Measurements from ENCODE around the gene NUTM2A.
"Not testable (repeated sequence)": the region's sequence is repeated elsewhere in the genome, so short reads cannot be mapped to it uniquely, and the experiment has no call there.

Gene NUTM2A, protein sequence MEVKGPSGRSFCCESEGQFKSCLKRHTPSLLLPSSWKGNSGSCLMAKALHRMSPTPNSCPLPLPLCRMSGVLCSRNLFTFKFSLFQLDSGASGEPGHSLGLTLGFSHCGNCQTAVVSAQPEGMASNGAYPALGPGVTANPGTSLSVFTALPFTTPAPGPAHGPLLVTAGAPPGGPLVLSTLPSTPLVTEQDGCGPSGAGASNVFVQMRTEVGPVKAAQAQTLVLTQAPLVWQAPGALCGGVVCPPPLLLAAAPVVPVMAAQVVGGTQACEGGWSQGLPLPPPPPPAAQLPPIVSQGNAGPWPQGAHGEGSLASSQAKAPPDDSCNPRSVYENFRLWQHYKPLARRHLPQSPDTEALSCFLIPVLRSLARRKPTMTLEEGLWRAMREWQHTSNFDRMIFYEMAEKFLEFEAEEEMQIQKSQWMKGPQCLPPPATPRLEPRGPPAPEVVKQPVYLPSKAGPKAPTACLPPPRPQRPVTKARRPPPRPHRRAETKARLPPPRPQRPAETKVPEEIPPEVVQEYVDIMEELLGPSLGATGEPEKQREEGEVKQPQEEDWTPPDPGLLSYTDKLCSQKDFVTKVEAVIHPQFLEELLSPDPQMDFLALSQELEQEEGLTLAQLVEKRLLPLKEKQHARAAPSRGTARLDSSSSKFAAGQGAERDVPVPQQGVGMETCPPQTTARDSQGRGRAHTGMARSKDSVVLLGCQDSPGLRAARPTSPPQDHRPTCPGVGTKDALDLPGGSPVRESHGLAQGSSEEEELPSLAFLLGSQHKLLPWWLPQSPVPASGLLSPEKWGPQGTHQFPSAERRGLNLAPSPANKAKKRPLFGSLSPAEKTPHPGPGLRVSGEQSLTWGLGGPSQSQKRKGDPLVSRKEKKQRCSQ

DNA sequence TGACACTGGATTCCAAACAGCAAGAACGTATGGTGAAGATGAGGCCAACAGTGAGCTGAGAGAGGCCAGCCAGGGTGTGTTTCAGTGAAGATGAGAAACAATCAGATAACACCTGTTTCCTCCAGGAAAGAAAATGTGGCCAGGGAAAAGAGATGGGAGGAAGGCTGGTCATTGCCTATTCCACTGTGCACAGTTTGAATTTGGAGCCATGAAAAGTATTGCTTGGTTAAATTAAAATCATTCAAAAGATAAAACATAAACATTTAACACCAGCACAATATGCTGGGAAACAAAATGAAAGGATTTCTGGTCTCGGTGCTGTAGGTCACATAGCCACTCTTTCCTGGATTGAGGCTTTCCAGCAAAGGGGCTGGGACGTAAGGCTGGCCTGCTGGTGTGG lies at the start of gene NUTM2A:
TSS of gene NUTM2A (plus strand) at position 301 of the 400 bp plus-strand sequence. CDS start 383 bp downstream, outside the sequence.
- ATAC-seq = not testable (repeated sequence)

DNA sequence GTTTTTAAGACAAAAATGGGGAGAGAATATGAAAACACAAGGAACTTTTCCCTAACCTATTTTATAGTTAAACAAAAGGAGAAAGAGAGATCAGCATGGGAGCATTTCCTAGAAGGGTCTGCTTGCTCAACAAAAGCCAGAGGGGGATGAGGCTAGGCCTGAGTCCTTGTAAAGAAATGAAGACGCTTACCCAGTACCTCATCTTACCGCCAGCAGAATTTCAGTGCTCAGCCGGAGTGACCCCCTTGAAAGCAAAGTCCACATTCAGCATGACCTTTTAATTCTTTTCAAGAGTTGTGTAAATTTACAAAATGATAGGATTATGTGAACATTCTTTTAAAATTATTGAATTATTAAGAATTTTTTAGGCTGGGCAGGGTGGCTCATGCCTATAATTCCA lies 47.7 kb upstream of the NUTM2A start:
- not testable (repeated sequence) for ATAC-seq

DNA sequence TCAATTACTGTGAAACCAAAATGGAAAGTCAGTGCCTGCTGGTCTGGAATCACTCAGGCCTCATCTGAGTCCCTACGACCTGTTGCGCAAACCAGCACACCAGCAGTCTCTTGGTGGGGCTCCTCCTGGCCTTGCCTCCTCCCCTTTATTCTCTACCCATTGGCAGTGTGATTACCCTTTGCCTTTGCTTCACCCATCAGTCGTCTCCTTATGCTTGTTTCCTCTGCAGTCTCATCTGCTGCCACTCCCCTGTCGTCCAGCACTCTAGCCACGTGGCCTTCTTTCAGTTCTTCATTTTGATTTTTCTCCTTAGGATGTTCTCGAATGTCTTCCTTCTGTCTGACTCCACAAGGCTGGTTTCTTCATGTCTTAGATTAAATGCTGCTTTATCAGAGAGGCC lies 40.8 kb upstream of the NUTM2A start:
- ATAC-seq = not testable (repeated sequence)

DNA sequence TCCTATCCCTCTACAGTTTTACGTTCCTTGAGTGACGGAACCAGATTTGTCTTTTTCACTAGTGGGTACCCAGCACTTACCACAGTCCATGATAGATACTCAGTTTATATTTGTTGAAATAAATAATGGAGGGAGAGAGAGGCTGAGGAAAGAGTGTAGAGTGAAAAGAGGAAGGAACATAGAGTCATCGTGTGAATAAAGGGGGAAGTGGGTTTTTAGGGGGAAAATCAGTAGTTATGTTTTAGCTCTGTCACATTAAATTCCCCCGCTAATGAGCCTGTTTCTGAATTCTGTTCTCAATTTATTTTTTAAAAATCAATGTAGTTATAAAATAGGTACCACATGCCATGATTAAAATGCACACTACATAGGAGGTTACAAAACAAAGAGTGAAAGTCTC lies 39.2 kb upstream of the NUTM2A start:
- not testable (repeated sequence) for ATAC-seq

DNA sequence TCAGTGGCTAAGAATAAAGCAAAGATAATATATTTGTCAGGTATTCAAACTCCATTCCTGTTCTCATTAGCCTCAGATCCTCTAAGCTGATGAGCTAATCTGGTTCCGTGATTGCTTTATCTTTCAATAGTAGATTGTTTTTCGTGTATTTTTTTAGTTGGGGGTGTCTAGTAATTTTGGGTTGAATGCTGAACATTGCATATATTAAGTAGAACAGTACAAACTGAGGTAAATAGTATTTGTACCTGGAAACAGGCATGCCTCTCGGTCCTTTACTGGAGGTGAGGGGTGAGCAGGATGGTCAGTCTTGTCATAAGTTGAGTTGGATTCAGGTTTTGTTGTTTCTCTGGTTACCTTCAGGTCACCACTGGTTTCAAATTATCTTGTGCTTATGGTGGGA lies 37.7 kb upstream of the NUTM2A start:
- ATAC-seq = not testable (repeated sequence)

DNA sequence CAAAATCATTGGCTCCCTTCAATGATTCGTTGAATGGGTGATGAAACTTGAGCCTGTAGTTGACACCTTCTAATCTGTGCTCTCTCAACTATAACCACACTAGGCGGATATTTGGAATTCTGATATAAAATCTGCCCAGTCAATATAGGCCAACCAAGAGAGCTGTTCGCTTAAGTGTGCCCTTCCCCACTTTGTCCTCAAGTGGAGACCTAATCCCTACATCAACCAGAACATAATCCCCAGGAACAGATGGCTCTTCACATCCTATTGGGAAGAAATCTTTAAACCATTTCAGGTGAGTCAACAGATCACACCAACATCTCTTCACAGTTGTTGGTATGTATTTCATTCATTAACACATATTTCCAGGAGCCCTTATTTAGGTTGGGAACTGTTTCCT lies 33.4 kb upstream of the NUTM2A start:
- not testable (repeated sequence) for ATAC-seq

DNA sequence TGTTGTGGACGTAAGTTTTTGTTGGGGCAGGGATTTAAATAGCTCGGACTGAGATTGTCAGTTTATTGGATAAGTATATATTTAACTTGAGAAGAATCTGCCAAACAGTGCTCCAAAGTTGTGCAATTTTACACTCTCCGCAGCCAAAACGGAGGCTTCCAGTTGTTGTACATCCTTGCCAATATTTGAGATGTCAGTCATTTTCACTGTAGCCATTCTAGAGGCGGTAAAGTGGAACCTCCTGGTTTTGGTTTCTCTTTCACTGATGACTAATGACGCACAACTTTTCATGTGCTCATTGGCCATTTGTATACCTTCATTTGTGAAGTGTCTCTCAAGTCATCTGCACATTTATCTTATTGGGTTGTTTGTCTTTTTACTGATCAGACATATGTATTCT lies 24.3 kb upstream of the NUTM2A start:
- ATAC-seq = peak; percentile 79 to 86

DNA sequence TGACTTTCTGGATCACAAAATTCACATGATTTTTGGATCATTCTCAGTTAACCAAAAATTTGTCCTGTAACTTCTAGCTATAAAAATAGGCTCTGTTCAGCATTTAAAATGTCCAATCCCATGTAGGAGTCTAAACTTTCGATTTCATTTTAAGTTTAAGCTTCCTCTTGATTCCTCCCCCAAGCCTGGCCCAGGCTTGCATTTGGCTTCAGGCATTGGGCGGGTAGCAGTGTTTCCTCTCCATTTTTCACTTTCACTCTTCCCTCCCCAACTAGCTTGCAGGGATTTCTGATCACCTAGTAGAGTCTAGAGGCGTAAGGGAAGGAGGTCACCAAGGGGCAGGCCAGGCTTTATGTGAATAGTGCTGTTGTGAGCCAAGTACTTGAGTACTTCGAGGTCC lies 20.4 kb upstream of the NUTM2A start:
- ATAC-seq = not testable (repeated sequence)

DNA sequence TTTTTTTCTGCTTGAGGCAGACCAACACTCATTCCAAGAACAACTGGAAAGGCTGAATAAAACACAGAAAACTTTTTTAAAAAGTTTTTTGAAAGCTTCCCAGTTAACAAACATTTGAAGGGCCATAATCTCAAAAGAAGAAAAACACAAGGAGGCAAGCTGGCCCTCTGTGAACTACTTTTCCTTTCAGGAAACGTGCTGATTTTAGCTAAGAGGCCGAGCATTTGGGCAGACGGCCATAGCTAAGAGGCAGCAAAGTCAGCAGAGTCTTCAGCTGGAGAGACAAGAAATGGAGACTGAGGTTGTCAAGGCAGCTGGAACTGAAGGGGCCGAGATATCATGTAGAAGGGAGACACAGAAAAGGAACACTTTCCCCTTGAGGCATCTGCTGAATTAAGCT lies 18.3 kb upstream of the NUTM2A start:
- not testable (repeated sequence) for ATAC-seq

DNA sequence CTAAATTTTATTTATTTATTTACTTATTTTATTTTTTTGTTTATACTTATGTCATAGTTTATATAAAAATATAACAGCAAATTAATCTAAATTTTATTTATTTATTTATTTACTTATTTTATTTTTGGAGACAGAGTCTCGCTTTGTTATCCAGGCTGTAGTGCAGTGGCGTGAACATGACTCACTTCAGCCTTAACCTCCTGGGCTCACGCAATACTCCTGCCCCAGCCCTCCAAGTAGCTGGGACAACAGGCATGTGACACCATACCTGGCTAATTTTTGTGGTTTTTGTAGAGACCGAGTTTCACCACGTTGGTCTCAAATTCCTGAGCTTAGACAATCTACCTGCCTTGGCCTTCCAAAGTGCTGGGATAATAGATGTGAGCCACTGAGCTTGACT lies 14.9 kb upstream of the NUTM2A start:
- ATAC-seq = not testable (repeated sequence)

DNA sequence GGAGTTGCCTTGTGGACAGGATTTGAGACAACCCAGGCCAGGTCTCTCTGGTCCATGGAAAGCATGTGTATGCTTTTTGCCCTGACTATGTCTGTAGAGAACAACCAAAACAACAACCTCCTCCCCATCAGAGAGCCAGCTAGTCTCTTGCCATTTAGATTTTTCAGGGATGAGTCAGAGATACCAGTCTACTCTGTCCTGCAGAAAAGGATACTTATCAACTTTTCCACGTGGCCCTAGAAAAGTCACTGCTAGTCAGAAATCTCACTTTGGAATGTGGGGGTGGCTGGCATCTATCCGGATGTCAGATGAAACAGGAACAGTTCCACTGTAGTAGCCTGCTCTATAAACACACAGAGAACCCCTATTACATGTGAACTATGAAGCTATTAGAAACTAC lies 13.4 kb upstream of the NUTM2A start:
- peak in 1 of 2 donors; percentile 38 for ATAC-seq

DNA sequence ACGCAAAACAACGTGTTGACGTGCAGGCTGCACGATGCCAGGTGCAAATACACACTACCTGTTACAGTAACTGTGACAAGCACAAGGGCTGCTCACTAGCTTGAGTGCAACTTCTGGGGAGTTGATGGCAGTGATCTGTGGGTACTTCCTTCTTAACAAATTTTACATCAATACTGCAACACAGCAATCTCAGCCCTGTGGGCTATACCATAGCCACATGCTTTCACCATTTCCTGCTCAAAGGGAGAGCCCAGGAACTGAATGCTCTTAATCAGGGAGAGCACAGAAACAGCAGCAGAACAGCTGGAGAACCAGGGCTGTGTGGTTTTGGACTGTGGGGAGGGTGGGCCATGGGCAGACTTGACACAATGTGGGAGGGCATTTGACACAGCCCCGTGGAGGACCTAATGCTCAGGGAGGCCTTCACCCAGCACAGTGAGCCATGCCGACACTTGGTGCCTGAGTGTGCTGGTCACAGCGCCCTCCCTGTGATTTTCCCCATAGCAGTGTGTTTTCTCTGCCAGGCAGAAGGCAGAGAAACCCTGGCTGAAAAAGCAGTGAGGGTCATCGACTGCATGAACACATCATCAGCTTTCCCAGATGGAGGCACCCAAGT lies 12.0 kb upstream of the NUTM2A start:
- ATAC-seq = peak in 1 of 2 donors; percentile 31

DNA sequence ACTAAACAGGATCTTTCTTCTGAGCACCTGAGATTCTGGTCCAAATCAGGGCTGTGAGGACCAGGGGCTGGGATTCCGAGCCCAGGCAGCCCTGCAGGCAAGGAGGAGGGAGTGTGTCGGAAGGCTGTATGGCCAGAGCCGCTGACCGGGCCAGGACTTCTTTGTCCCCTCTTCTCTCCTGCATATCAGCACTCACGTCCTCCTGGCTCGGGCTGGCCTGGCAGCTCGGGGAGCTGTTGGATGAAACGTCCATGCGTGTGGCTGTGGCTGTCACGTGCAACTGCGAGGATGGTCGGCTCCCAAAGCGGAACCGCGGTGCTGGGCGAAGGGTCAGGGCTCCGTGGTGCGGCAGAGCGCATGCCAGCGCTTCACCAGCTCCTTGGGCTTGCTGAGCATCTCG lies 11.4 kb upstream of the NUTM2A start:
- not testable (repeated sequence) for ATAC-seq

DNA sequence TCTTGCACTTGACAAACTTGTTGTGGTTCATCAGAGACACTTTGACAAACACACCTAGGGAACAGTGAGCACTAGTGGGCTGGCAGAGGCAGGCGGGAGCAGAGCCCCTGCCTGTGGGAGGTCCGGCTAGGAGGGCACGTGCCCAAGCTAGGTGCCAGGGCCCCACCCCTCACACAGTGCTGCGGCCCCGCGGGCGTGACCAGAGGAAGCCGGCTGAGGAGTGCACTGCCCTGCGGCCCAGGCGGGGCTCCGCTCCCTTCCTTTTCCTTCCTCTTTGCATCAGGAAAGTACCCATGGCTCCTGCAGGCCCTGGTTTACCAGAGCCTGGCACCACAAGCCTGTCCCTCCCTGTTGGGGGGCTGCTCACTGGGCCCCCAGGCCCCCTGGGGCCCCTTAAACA lies 9.1 kb upstream of the NUTM2A start:
- not testable (repeated sequence) for ATAC-seq

DNA sequence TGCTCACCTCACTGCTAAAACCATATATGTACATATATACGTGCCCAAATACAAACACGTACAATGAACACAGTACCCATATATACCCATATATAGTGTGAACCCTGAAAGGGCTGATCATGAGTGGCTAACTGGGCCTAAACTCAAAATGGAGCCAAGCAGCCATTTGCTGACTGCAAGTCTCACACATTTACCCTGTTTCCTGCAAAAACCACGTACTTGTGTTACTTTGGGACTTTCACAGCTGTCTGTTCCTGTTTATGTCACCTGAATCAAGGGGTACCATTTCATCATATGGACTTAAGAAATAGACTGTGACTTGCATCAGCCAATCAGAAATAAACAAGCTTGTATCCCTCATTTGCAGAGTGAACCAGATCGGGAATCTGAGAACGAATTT lies 5.9 kb upstream of the NUTM2A start:
- ATAC-seq = not testable (repeated sequence)

DNA sequence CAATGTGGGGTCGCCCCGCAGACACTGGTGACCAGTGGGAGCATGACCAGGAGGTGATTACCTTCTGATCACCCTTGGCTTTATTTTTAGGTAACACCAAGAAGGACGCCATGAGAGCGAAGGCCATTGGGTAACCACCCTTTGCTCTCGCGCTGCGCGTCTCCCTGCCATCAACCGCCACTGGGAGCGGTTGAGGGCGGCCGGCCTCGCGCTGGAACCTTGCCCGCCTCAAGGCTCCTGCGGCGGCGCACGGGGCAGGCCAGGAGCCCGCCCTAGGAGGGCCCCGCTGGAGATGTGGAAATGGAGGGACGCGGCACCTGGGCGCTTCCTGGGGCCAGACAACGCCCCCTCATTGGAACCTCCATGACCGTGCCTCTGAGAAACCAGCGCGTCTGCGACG lies 2.5 kb upstream of the NUTM2A start:
- not testable (repeated sequence) for ATAC-seq

DNA sequence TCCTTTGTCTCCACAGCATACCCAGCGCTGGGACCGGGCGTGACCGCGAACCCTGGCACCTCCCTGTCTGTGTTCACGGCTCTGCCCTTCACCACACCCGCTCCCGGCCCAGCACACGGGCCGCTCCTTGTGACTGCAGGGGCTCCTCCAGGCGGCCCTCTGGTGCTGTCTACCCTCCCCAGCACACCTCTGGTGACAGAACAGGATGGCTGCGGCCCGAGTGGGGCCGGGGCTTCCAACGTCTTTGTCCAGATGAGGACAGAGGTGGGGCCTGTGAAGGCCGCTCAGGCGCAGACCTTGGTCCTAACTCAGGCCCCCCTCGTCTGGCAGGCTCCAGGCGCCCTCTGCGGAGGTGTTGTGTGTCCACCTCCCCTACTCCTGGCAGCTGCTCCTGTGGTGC lies 3.0 kb downstream of the NUTM2A start:
- not testable (repeated sequence) for ATAC-seq

DNA sequence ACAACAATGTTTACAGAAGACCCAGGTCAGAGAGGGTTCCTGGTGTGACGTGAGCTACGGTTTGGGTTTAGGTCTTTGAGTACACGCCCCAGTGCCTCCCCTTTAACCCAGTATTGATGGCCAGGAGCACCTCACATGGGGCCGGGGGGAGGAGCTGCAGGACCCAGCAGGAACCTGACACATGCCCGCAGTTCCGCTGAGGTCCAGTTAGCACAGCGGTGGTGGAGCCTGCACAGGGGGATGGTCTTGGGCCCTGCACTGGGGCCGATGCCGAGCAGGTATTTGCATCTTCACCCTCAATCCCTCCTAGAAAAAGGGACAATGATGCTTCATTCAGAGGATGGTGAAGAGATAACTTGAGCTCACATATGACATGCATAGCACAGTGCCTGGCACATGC lies 4.0 kb downstream of the NUTM2A start:
- ATAC-seq = not testable (repeated sequence)

DNA sequence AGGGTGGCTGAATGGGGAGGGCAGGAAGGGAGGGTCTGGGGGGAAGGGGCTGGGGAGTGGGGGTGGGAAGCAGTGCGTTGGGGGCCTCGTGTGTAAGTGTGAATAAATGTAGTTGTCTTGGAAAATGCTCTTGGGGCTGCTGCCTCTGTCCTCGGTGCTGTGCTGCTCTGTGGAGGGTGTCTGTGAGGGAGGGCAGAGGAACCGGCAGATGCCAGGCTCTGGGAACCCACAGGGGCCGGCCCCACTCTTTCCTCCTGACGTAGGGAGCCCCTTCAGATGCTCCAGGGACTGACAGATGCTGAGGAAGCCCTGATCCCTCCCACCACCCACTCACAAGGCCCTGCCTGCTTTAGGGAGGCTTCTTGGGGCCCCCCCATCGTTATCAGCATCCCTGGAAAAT lies 9.6 kb downstream of the NUTM2A start:
- not testable (repeated sequence) for ATAC-seq

DNA sequence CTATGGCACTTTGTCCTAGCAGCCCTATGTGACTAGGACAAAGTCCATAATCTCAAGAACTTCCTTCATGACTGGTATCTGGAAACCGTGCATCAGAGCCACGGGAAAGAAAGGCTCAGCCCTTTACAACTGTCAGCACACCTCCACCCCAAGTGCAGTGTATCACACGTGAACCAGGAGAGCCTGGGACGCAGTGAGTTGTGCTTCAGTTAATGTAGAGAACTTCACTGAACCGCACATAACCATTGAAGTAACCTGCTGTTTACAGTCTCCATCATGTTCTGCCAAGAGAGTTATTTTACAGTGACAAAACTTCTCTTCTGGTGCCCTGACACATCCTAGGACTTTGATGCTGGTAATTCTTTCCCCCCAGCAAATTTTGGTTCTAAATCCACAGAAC lies 12.0 kb downstream of the NUTM2A start:
- ATAC-seq = not testable (repeated sequence)

DNA sequence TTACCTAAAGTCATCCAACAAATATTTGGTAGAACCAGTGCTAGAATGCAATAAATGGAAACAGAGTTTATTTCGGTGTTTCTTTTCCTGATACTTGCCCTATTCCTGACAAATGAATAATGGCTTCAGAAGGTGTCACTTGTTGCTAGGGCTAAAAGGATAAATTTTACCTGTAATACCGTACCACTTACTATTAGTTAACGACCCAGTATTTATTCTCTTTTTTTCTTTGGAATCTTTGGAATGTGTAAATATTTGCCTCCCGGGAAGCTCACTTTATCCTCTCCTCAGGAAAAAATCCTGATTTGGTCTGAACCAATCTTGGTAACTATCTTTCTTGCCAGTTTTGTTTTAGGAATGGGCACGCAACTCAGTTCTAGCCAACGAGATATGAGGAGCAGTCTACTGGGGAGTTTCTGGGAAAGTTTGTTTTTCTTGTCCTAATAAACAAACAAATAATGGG lies 14.1 kb downstream of the NUTM2A start:
- not testable (repeated sequence) for ATAC-seq

DNA sequence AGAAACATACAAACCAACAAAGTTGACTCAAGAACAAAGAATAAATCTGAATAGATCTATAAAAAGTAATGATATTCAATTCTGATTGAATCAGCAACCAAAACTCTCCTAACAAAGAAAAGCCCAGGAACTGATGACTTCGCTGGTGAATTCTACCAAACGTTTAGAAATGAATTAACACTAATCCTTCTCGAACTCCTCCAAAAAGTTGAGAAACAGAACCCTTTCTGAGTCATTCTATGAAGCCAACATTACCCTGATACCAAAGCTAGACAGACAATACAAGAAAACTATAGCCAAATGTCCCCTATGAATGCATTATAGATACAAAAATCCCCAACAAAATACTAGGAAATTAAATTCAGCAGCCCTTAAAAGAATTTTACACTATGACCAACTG lies 16.9 kb downstream of the NUTM2A start:
- not testable (repeated sequence) for ATAC-seq

DNA sequence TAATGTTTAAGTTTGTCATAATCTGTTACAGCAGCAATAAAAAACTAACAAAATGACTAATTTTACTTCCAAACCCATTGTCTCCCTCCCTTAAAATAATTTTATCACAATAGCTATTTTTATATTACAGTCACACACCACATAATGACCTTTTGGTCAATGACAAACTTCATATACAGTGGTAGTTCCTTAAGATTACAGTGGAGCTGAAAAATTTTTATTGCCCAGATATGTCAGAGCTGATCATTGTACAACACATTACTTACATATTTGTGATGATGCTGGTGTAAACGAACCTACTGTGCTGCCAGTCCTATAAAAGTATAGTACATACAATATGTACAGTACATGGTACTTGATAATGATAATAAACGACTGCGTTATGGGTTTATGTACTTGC lies 22.1 kb downstream of the NUTM2A start:
- not testable (repeated sequence) for ATAC-seq
